NCI-H1436 (cell line): Measurements from ENCODE around the gene TREML2.

Experiments used
- DNase-seq: peaks from one replicate; lab custom pipeline; 2025; lab: John Stamatoyannopoulos, UW

TREML2 gene

GRCh38 chr6:41147917-41148316 is 53.0 kb downstream of the TREML2 start:
- DNase-seq: no peak
